SU-DHL-6 (cell line): ENCODE data around the gene CCR1.

Source experiments
- CTCF ChIP-seq: fragments of 200-600 bp; sonication (generic); IDR thresholded peaks from one replicate; pipeline ENCODE4 v1.5.1; 2017; ENCODE audit warnings: antibody characterized with exemption, mild to moderate bottlenecking, low read length, moderate library complexity; ENCODE audit not compliant: insufficient read depth, poor library complexity, severe bottlenecking
- EZH2phosphoT487 ChIP-seq: fragments of 200-600 bp; sonication (generic), shearing (Covaris generic); conservative IDR thresholded peaks from 2 replicates; pipeline ENCODE4 v1.6.1; 2018; ENCODE audit warnings: mild to moderate bottlenecking, antibody characterized with exemption, low read length, moderate library complexity, mixed read lengths

GRCh38 chr3:46194868-46195553 is 13.1 kb downstream of the CCR1 start:
- TF ChIP-seq CTCF (no peak), EZH2phosphoT487 (no peak)
